HG02798 (cell line): ENCODE measurements around the gene MMP14.
"Not testable (repeated sequence)": the region's sequence is repeated elsewhere in the genome, so short reads cannot be mapped to it uniquely, and the experiment has no call there.

Experiments used
- ATAC-seq: cut with Tn5 transposase; IDR thresholded peaks from one replicate; pipeline ENCODE4 v1.9.1; 2021; ENCODE audit warnings: mild to moderate bottlenecking; ENCODE audit not compliant: unreplicated experiment, poor library complexity

Gene MMP14

DNA sequence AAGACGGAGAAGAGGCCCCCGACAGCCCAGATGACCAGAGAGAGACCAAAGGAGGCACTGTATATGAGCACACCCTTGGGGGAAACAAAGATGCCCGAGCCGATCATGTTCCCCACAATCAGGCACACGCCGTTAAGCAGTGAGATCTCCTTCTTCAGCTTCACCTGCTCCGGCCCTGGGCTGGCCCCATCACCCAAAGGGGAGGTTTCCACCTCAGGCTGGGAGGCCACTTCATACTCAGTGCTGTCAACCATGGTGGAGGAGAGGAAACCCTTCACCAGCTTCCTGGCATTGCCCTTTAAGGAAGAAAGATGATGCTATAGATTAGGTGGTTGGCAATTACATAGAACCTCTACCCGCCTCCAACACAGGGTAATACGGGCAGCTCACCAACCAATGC lies 23.2 kb upstream of the MMP14 start:
- ATAC-seq: no peak

DNA sequence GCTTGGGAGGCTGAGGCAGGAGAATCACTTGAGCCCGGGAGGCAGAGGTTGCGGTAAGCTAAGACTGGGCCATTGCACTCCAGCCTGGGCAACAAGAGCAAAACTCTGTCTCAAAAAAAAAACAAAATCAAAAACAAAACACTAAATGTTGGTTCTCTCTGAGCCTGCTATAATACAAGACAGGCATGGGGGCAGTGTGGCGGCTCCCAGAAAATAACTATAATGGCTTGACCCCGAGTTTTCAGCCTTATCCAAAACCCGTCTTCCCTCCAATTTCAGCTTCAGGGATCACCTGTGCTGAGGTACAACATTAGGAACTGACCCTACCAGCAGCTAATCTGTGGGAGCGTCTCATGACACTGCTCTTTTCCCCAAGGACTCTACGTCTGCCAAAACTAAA lies 22.0 kb upstream of the MMP14 start:
- ATAC-seq: no peak

DNA sequence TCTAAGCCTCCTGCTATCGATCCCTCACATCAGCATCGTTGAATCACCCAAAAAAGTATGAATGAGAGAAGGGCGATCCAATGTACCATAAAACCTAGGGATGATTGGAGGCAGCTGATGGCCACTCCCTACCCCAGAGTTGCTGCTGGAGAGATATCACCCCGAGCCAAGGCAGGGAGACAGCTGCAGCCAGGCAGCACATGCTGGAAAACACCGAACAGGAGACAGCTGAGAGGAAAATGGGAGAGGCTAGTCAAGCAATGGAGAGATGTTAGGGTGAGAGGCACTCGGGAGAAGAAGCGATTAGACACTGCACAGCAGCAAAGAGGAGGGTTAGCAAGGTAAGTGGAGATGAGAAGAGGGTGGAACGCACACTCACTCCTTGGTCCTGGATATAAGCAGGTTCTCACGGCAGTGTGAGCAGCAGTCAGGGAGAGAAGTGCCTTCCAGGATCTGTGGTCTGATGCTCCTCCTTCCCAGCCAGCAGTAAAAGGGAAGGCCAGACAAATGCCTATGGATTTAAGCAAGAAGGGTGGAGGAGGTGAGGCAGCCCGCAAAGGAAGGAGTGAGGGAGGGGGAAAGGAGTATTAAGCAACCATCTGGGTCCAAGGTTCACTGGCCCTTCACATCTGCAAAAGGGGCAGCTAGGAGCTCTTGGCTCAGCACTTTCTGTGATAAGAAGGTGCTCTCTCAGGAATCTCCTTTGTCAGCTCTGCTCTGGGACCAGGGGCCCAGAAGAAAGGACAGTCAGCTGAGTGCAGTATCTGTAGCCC lies 21.3 kb upstream of the MMP14 start, which contains the start of gene SLC7A7:
Gene SLC7A7 (minus strand): TSS at position 495 of the 773 bp plus-strand sequence. CDS start 2,037 bp downstream, outside the sequence.
- no peak for ATAC-seq

DNA sequence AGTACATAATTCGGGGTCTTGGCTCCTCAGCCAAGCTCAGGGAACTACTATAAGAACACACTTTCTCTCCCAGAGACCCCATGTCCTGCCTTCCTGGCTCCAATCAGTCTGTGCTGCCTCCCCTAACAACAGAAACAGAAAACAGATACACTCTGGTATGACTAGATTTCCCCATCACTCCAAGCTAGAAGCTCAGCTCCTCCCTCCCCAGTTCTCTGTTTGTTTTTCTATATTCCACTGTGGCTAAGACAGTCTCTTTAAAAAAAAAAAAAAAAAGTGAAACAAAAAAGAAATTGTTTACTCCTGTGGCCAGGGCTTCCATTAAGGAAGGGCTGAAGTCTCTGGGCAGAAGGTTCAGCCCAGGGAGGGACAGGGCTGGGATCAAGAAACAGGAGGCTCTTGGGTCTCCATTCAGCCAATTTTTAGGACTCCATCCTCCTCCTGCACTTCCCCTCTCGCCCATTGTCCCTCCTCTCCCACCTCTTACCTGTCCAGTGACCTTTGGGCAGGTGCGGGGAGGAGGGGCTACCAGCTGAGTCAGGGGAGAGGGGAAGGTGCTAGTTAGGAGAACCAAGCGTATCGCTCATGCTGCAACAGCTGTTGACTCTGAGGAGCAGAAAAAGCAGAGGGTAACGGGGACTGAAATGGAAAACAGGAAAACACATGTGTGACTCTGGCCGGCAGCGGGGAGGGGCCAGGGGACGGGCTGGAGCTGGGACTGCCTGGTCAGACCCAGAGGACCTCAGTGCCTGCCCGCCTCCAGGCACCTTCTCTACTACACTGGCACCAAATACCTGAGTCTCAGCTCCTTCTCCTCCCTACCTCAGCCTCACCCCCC lies 17.0 kb upstream of the MMP14 start:
- ATAC-seq: peak; percentile 45

DNA sequence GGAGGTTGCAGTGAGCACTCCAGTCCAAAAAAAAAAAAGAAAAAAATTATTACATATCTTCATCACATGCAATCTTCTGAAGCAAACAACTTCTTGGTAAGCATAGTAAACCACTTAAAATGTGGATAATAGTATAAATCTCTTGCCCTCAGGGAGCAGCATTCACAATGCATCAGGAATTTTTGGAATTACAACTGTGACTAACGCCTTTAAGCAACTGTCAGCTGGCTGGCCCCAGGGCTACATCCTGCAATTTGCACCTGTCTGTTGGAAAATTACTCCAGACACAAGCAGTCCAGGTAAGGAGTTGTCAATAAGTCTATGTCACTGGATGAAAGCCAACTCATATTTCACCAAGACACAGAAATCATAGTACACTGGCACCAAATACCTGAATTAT lies 15.7 kb upstream of the MMP14 start:
- no peak for ATAC-seq

DNA sequence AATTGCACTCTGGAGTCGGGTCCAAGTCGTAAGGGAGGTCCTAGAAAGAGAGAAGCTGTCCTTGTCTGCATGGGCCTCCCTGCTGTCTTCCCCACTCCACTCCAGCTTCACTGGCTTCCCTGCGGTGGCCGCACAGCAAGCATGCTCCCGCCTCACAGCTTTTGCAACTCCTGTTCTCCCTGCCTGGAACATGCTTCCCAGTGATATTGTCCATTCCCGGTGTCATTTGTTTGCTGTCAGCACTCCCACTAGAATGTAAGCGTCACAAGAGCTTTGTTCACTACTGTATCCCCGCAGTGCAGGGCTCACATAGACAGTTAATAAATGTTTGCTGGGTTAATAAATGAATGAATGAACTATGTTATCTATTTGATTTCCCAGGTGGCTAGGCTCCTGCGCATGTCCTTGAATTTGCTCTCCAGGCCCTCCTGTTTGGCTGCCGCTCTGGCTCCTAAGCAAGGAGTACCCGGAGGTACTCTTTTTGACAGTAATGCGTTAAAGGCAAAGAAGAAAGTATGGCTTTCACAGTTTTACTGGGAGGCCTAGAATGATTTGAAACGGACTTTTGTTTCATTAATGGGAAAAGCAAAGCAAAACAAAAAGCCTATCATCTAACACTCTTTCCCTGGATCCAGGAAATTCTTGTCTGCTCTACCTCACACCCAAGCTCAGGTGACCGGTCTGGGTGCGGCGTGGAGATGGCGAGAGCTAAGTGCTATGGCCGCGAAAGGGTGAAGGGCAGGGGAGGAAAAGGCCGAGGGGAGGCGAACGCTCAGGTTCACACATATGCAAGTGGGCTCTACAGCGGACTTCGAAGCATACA lies 15.0 kb upstream of the MMP14 start:
- ATAC-seq: no peak

DNA sequence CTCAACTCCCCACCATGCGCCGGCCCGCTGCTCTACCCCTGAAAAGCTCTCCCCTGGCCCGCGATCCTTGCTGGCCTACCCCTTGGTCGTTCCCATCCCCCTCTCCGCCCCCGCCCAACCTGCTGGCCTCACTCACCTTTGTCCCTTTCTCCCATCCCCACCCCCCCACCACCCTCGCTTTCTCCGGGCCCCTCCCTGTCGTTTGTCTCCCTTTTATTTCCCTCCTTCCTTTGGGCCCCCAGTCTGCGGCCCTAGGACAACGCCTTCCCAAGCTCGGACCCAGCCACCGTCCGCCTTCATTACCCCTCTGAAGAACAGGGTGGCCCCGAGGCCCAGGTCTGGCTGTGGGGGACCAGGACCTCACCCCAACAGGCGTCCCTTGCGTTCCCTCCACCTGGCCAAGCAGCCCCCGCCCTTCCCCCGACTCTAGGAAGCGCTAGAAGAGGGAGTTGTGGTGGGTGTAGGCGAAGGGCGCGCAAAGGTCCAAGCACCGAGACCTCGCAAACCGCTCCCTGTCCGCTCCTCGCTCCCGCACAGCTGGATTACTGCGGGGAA lies 14.3 kb upstream of the MMP14 start:
- ATAC-seq: no peak

DNA sequence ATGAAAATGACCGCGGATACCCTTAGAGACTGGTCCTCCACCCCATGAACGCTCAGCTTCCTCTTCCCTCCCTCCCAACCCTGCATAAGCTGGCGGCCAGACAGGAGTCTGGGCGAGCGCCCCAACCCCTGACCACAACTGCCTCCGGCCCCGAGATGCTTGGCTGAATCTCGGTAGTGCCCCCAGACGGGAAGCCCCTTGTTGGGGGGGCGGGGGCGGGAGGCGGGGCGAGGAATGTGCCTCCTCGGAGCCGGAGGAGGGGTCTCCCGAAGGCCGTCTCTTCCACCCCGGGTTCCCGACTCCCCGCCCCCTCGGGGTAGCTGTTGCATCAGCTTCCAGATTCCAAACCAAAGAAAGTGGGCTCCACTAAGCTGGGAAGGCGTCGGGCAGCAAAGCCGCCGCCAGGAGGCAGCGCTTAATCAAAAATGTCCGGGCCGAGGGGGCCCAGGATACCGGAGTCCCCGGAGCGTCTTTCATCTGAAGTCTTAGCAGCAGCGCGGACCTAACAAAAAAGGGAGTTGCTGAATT lies 13.8 kb upstream of the MMP14 start:
- ATAC-seq: peak; percentile 47

DNA sequence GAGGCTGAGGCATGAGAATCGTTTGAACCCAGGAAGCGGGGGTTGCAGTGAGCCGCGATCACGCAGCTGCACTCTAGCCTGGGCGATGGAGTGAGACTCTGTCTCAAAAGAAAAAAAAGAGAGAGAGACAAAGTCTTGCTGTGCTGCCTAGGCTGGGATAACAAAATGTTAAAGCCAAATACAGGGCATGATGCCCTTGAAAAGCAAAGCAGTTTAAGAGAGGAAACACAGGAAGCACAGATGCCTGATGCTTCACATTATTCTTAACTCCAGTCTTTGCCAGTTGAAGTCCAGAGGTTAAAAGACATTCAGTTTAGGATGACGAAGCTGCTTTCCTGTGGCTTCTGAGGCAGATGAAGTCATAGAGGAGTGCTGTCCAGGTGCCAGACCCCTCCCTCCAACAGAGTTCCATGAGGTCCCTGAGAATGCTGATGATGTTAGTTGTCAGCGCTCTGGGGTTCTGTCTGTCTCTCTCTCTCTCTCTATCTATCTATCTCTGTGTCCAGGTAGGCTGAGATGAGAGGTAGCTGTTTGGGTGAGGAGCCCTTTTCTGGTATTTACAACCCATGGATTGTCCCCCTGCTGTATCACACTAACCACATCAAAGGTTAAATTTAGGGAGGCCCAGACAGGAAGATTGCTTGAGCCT lies 11.6 kb upstream of the MMP14 start:
- ATAC-seq: no peak

DNA sequence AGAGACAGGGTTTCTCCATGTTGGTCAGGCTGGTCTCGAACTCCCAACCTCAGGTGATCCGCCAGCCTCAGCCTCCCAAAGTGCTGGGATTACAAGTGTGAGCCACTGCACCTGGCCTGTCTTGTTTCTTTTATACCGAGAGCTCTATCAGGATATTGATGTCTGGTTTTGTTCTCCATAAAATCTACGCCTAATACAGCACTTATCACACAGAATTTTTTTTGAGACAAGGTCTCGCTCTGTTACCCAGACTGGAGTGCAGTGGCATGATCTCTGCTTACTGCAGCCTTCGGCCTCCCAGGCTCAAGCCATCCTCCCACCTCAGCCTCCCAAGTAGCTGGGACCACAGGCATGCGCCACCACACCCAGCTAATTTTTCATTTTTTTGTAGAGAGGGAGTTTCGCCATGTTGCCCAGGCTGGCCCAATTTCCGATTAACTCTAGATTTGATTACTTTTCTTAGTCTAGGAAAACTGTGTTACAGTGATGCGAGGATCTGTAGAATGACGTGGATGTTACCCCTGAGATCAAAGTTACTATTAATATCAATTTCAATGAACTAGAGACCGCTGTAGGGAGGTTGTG lies 7.2 kb upstream of the MMP14 start:
- ATAC-seq: not testable (repeated sequence)

DNA sequence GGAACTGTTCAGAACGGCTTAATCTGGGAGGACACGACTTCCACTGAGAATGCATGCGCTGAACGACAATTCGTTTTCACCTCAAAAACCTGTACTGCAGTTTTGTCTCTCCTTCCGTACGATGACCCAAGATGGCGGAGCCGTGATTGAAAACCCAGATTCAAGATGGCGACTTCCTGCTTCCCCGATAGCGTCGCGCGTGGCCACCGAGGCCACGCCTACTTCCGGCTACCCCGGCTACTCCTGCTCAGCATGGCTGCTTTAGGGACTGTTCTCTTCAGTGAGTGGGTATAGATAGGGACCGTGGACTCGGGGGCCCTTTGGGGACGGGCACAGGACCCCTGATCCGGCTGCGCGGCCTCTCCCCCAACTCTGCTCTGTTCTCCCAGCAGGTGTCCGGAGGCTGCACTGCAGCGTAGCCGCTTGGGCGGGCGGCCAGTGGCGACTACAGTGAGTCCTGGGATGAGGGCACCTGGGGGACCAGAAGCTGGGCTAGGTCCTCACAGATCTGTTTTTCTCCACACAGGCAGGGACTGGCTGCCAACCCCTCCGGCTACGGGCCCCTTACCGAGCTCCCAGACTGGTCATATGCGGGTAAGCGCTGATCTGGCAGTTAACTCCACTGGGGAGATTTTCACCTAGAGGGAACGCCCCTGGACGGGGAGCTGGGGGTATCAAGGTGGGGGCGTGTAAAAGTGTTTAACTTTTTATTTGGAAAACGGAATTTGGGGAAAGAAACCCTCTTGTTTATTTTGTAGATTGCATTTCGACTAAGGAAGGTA lies 6.5 kb upstream of the MMP14 start, which contains the start of gene MRPL52:
Gene MRPL52 (plus strand): TSS at position 227 of the 782 bp plus-strand sequence. CDS start 26 bp downstream, at position 253.
- ATAC-seq: peak; percentile 89

DNA sequence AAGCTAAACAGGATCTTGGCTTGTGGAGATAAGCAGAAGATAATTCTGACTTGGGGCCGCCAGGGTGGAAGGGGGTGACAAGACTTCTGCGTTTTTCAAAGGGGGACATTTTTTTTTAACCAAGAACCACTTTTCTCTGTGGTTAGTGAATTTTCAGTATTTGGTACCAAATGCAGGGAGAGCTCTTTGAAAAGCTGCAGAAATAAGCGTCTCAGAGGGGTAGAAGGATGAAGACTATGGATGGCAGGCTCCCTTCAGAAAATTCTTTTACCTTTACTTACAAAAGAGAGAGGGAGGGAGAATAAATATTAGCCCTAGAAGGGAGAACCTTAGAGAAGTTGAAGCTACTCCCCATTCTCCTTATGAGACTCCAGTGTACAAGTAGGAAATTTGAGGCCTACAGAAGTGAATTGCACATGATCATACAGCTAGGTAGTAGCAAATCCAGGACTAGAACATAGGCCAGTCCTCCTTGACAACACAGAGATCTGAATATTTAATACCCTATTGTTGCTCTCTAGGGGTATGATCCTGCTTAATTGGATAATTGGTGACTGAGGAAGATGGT lies 5.9 kb upstream of the MMP14 start:
- ATAC-seq: no peak

DNA sequence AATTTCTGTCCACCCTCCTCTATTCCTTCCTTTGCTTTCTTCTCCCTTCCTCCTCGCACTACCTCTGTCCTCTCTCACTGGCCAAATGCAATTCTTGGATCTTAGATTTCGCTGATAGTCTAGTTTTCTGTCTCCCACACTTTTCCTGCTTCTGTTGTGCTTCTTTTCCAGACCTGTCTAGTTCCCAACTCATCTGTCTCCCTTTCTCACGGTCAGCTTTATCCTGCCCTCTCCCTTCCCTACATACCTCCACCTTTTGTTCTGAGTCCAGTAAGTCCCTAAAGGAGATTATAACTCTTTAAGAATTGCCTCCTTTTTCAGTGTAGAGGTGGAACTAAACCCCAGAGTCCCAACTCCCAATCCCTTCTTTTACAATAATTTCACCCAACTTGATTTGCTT lies 880 bp upstream of the MMP14 start:
- no peak for ATAC-seq

DNA sequence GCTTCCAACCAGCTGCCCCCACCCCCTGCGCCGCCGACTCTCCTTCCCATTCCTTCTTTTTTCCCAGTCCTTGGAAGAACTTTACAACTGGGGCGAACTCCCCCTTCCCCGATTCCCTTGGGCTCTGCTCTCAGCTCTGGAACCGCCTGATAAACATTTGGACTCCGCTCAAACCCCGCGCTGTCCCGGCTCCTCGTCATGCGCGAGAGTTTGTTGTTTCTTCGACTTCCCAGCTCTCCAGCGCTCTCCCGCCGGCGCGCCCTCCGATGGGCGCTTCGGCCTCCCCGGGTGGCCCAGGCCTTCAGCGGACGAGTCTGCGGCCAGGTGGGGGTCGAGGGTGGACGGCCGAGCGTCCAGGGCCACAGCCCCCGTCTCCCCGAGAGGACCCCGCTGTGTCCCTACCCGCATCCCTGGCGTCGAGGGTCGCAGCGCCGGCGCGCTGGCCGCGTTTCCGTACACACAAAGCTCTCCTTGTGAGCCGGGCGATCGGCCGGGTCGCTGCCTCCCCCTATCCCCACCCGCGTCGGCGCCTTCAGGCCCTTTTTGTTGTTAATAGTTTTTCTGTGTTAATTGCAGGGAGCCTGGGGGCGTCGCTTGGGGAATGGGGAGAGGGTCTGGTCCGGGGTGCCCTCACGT lies 847 bp downstream of the MMP14 start:
- no peak for ATAC-seq

DNA sequence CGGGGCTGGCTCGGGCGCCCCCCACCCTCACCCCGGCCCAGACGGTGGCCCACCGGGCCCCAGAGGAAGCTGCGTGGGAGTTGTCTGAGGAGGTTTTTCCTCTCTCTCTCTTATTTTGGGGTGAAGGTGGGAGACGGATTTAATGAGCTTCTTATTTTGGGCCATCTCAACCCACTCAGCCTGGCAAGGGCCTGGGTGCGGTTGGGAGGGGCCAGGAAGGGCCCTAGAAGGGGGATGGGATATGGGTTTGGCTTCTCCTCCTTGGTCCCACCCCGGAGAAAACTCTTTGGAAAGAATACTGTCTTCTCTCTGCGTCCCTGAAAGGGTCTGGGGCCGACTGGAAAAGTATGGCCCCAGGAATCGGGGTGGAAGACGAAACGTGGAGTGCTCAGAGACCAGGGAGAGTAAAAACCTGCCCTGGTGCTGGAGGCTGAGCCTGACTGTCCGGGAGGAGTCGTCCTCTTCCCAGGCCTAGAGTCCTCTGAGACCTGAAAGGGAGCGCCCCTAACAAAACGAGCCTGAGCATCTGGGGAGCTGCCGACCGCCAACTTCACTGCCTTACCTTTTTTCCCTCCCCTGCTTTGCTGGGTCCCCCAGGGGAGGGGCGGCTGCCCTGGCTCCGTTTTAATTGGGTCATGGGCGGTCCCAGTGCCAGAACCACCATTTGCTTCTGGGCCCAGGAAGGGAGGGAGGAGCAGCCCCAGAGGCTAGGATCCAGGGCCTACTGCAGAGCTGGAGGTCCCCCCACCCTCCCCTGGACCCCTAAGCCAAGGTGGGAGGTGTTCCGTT lies 1.6 kb downstream of the MMP14 start:
- ATAC-seq: no peak

DNA sequence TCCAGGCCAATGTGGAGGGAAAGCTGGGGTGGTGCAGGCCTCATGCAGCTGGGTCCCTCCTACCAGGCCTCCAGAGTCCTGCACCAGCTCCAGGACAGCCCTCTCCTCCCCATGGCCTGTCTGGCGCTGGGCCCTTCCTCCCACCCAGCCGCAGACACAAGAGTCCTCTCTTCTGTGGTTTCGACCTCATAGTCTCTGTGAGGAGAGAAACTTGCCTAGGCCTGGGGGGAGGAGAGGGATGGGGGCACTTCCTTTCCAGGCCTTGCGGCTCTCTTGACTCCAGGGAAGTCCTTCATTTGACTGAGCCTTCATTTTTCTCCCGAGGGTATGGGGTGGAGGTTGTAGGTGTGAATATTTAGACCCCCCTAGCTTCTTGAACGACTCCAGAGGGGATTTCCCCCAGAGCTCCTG lies 2.3 kb downstream of the MMP14 start:
- no peak for ATAC-seq
